ENCODE data around the gene RHBDF2.

GRCh38 chr17:76500074-76500746, 1.0 kb downstream of the RHBDF2 start:
- TF ChIP-seq CTCF (conservative IDR thresholded peaks at IDR 0.05; ENCODE audit: low read depth, low read length), result no peak
- TF ChIP-seq EZH2 (IDR thresholded peaks at IDR 0.05; ENCODE audit: low read length, unreplicated experiment), result no peak
- no peak for TF ChIP-seq EZH2phosphoT487 (IDR thresholded peaks at IDR 0.05; ENCODE audit: borderline replicate concordance, low read length)
